HG02798 (cell line): ENCODE data around the gene BPIFA3.
"Not testable (repeated sequence)": the region's sequence is repeated elsewhere in the genome, so short reads cannot be mapped to it uniquely, and the experiment has no call there.

ENCODE experiments used
- ATAC-seq: cut with Tn5 transposase; IDR thresholded peaks from one replicate; pipeline ENCODE4 v1.9.1; 2021; ENCODE audit warnings: mild to moderate bottlenecking; ENCODE audit not compliant: unreplicated experiment, poor library complexity

Gene BPIFA3

GRCh38 chr20:33217052-33217451 lies at the start of gene BPIFA3:
TSS of gene BPIFA3 (plus strand) at chr20:33217352. CDS start at chr20:33217537, 185 bp downstream.
- ATAC-seq: no peak

- ATAC-seq: no peak
Observed at GRCh38 chr20:33167859-33168258, 49.3 kb upstream of the BPIFA3 start, which contains the start of gene BPIFA2. TSS of gene BPIFA2 (plus strand) at chr20:33168159. CDS start at chr20:33169146, 987 bp downstream.

GRCh38 chr20:33169176-33169794 lies 47.9 kb upstream of the BPIFA3 start:
- no peak for ATAC-seq

- ATAC-seq: no peak
Observed at GRCh38 chr20:33172781-33173180, 44.4 kb upstream of the BPIFA3 start.

GRCh38 chr20:33175123-33175522 lies 42.0 kb upstream of the BPIFA3 start:
- ATAC-seq: no peak

GRCh38 chr20:33176101-33176500 lies 41.1 kb upstream of the BPIFA3 start:
- ATAC-seq: no peak

GRCh38 chr20:33177866-33178265 lies 39.3 kb upstream of the BPIFA3 start:
- ATAC-seq: no peak

- ATAC-seq: no peak
Observed at GRCh38 chr20:33178726-33179125, 38.4 kb upstream of the BPIFA3 start.

GRCh38 chr20:33180169-33180568 lies 37.0 kb upstream of the BPIFA3 start:
- no peak for ATAC-seq

- no peak for ATAC-seq
Observed at GRCh38 chr20:33181482-33182093, 35.6 kb upstream of the BPIFA3 start.

- ATAC-seq: no peak
Observed at GRCh38 chr20:33183312-33183711, 33.8 kb upstream of the BPIFA3 start.

GRCh38 chr20:33185031-33185590 lies 32.0 kb upstream of the BPIFA3 start:
- not testable (repeated sequence) for ATAC-seq

GRCh38 chr20:33187491-33187890 lies 29.7 kb upstream of the BPIFA3 start:
- ATAC-seq: no peak

GRCh38 chr20:33188421-33188820 lies 28.7 kb upstream of the BPIFA3 start:
- no peak for ATAC-seq

GRCh38 chr20:33191484-33191883 lies 25.7 kb upstream of the BPIFA3 start:
- no peak for ATAC-seq

GRCh38 chr20:33191955-33192354 lies 25.2 kb upstream of the BPIFA3 start:
- ATAC-seq: no peak

- no peak for ATAC-seq
Observed at GRCh38 chr20:33192912-33193501, 24.1 kb upstream of the BPIFA3 start.

GRCh38 chr20:33199026-33199425 lies 18.1 kb upstream of the BPIFA3 start:
- ATAC-seq: no peak

- no peak for ATAC-seq
Observed at GRCh38 chr20:33202451-33202850, 14.7 kb upstream of the BPIFA3 start.

- ATAC-seq: no peak
Observed at GRCh38 chr20:33203444-33203843, 13.7 kb upstream of the BPIFA3 start.

- no peak for ATAC-seq
Observed at GRCh38 chr20:33209789-33210188, 7.4 kb upstream of the BPIFA3 start.
